Parathyroid adenoma (tissue), 2 donors: ENCODE results near the gene IL1RL2.

ENCODE experiments used
- H2AFZ ChIP-seq: fragments of 300-600 bp; sonication (generic); one replicate; pipeline ENCODE4 v1.7.0; 2017; ENCODE audit warnings: antibody characterized with exemption, mild to moderate bottlenecking
- H3K27ac ChIP-seq: fragments of 300-600 bp; sonication (generic); one replicate; pipeline ENCODE4 v1.7.0; 2017
- H3K27me3 ChIP-seq: fragments of 300-600 bp; sonication (generic); one replicate; pipeline ENCODE4 v1.7.0; 2017; ENCODE audit warnings: low read length; ENCODE audit not compliant: control insufficient read depth, insufficient read depth
- H3K36me3 ChIP-seq: fragments of 300-600 bp; sonication (generic); one replicate; pipeline ENCODE4 v1.7.0; 2017; ENCODE audit warnings: low read length; ENCODE audit not compliant: control insufficient read depth, insufficient read depth
- H3K4me1 ChIP-seq: fragments of 300-600 bp; sonication (generic); one replicate; pipeline ENCODE4 v1.7.0; 2017; ENCODE audit warnings: control low read depth
- H3K4me2 ChIP-seq: fragments of 300-600 bp; sonication (generic); one replicate; pipeline ENCODE4 v1.7.0; 2017; ENCODE audit warnings: low read length
- H3K4me3 ChIP-seq: fragments of 300-600 bp; sonication (generic); one replicate; pipeline ENCODE4 v1.7.0; 2017; ENCODE audit warnings: low read depth, low read length
- H3K79me2 ChIP-seq: fragments of 300-600 bp; sonication (generic); one replicate; pipeline ENCODE4 v1.7.0; 2017; ENCODE audit warnings: control low read depth
- H3K9ac ChIP-seq: fragments of 300-600 bp; sonication (generic); one replicate; pipeline ENCODE4 v1.7.0; 2017; ENCODE audit warnings: mild to moderate bottlenecking
- H3K9me3 ChIP-seq: fragments of 300-600 bp; sonication (generic); one replicate; pipeline ENCODE4 v1.7.0; 2017; ENCODE audit warnings: low read length; ENCODE audit not compliant: control insufficient read depth
- TF ChIP-seq, protein P1 (sequence below): fragments of 300-600 bp; sonication (generic); IDR thresholded peaks from one replicate; pipeline ENCODE4 v1.7.0; 2017; ENCODE audit warnings: antibody characterized with exemption, mild to moderate bottlenecking
- donor health status: primary hyperparathyroidism.

Gene IL1RL2

DNA sequence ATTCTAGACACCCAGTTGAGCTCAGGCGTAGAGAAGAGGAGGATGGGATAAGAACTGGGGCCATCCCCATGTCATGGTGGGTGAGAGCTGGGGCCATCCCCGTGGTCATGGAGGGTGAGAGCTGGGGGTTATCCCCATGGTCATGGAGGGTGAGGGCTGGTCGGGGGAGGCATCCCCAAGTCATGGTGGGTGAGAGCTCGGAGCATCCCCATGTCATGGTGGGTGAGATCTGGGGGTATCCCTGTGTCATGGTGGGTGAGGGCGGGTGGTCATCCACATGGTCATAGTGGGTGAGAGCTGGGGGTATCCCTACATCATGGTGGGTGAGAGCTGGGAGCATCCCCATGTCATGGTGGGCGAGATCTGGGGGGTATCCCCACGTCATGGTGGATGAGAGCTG lies 52.5 kb downstream of the IL1RL2 start:
- Histone ChIP-seq H2AFZ (no peak overlapping the region), H3K9me3 (no peaks in the 10 kb centered on the region), H3K4me2 (no peak overlapping the region), H3K79me2 (no peaks in the 10 kb centered on the region), H3K27ac (peak overlapping the region; percentile 34), H3K9ac (no peak overlapping the region), H3K36me3 (no peaks in the 10 kb centered on the region), H3K4me1 (peaks cover 15% of the 10 kb centered on the region), H3K27me3 (no peaks in the 10 kb centered on the region), H3K4me3 (no peak overlapping the region)
- TF ChIP-seq, protein P1, sequence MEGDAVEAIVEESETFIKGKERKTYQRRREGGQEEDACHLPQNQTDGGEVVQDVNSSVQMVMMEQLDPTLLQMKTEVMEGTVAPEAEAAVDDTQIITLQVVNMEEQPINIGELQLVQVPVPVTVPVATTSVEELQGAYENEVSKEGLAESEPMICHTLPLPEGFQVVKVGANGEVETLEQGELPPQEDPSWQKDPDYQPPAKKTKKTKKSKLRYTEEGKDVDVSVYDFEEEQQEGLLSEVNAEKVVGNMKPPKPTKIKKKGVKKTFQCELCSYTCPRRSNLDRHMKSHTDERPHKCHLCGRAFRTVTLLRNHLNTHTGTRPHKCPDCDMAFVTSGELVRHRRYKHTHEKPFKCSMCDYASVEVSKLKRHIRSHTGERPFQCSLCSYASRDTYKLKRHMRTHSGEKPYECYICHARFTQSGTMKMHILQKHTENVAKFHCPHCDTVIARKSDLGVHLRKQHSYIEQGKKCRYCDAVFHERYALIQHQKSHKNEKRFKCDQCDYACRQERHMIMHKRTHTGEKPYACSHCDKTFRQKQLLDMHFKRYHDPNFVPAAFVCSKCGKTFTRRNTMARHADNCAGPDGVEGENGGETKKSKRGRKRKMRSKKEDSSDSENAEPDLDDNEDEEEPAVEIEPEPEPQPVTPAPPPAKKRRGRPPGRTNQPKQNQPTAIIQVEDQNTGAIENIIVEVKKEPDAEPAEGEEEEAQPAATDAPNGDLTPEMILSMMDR = no peak

DNA sequence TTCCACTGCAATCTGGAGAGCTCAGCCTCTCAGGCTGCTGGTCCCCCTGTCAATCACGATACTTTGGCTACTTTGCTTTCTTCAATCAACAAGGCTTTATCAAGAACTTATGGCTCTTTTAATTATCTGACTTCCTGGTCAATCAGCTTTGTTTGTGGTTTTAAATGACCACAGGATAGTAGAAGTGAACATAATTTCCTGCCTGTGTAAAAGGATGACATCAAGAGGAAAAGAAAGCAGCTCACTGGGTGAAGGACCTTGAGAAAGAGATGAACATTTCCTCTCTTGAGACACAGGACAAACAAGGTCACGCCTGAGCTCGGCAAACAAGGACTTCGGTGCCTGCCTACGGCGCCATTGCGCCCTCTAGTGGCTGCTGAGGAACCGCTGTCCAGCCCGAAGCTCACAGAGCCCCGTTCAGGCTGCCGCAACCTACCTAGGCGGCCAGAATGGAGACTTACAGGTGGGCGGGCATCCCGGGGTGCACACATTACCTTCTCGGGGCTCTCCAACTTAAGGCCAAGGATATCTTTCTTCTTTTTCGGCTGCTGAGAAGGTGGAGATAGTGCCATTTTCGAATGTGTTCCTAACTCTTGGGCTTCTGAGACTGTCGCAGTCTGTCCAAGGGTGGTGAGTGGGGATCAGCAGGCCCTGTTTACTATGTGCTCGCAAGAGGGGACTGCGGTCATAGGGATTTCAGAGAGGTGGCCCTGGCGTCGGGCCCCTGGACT lies 54.0 kb downstream of the IL1RL2 start:
- Histone ChIP-seq H3K4me2 (no peak overlapping the region), H3K4me1 (peaks cover 8% of the 10 kb centered on the region), H3K9ac (no peak overlapping the region), H2AFZ (peak overlapping the region; percentile 65), H3K27me3 (no peaks in the 10 kb centered on the region), H3K27ac (peak overlapping the region; percentile 55), H3K4me3 (no peak overlapping the region), H3K36me3 (no peaks in the 10 kb centered on the region), H3K79me2 (no peaks in the 10 kb centered on the region), H3K9me3 (no peaks in the 10 kb centered on the region)
- TF ChIP-seq, protein P1 = peak; percentile 99

DNA sequence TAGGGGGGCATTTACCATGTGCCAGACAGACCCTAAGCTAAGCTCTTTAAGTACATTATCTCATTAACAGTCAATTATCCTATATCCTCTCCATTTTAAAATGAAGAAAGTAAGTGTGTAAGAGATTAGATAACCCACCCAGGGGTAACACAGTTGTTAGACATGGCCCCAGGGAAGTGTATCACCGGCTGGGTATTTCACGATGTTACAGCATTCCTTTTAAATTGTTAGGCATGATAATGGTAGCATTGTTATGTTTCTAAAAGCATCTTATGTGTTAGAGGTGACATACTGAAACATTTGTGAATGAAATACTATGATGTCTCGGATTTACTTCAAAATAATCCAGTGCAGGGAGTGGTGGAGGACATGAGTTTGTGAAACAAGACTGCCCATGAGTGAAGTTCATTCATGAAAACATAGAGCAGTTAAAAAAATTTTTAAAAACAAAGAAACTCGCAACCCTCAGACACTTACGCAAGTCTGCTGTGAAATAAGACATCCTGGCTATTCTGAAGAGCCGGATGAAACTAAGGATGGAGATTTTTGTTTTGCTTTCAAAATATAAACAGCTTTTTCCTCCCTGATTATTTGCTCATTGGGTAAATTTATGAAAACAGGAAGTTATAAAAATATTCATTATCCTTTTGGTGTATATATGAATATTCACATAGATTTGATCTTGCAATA lies 54.9 kb downstream of the IL1RL2 start:
- no peaks in the 10 kb centered on the region for H3K79me2 ChIP-seq
- TF ChIP-seq, protein P1 = no peak
- no peak overlapping the region for H3K4me2 ChIP-seq
- no peaks in the 10 kb centered on the region for H3K36me3 ChIP-seq
- H3K9ac ChIP-seq = no peak overlapping the region
- H3K27ac ChIP-seq = no peak overlapping the region
- no peak overlapping the region for H2AFZ ChIP-seq
- H3K27me3 ChIP-seq = no peaks in the 10 kb centered on the region
- peaks cover 6% of the 10 kb centered on the region for H3K4me1 ChIP-seq
- no peak overlapping the region for H3K4me3 ChIP-seq
- H3K9me3 ChIP-seq = no peaks in the 10 kb centered on the region

DNA sequence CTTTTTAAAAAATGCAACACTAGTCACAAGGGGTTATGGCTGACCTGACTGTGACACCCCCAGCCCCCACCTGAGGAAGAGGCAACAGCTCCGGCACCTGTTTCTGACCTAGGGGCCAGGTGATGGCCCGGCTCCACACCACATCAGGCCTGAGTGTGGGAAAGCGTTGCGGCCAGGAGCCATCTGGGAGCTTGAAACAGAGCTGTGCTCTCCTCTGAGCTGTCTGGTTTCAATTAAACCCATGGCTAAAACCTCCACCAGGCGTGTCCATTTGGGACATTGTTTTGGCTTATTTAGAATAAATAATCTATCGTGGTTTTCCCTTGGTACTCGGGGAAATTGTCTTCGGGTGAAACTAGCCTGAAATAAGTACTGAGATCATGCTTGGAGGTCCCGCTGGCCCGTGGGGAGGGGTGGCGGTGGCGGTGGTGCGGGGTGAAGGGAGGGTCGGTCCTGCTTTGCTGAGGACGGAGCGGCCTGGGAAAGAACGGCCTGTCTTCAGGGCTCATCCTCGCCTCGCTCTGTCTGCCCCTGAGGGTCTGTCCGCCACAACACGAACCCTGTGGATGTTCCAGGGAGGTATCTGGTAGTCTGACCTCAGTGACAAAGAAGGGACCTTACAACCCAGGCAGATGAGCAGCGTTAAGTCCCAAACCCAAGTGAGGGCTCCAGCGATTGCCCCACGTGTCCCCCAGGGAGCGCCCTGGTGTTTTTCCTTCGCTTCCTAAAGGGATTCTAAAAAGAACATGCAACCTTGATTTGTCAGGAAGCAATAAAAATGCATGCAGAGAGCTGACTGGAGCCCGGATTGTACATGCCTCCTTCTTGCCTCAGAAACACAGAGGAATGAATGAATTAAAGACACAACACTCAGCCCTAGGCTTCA lies 58.7 kb downstream of the IL1RL2 start:
- Histone ChIP-seq H3K4me1 (peaks cover 5% of the 10 kb centered on the region), H3K79me2 (no peaks in the 10 kb centered on the region), H3K4me3 (no peak overlapping the region), H3K9me3 (no peaks in the 10 kb centered on the region), H3K9ac (no peak overlapping the region), H3K4me2 (no peak overlapping the region), H3K36me3 (no peaks in the 10 kb centered on the region), H3K27ac (no peak overlapping the region), H2AFZ (no peak overlapping the region), H3K27me3 (no peaks in the 10 kb centered on the region)
- TF ChIP-seq, protein P1 = no peak
